Kidney (tissue), 14 donors: ENCODE results near the gene RPS27A. TPM values are rescaled to one million over a fixed set of nuclear protein-coding genes. Genes with fewer than 3 reads are reported as not detected.

ENCODE experiments used
- DNase-seq, 5 donors: peaks; one replicate each; pipeline ENCODE4 v3.0.0-alpha.2; 2013 to 2020
- FAIRE-seq: peaks from 2 replicates; lab custom pipeline; 2012; peaks lifted over from hg19 to GRCh38; lab: Jason Lieb, UNC
- H3K27ac ChIP-seq, 2 donors: one replicate each; pipeline ENCODE4 v1.7.0; 2013; ENCODE audit warnings: low read depth in 2 of 2, low read length in 2 of 2, inconsistent platforms in 1 of 2
- H3K27me3 ChIP-seq: one replicate; pipeline ENCODE4 v1.7.1; 2013; ENCODE audit warnings: low read length, inconsistent platforms; ENCODE audit not compliant: control insufficient read depth, insufficient read depth
- H3K36me3 ChIP-seq, 3 donors: one replicate each; pipeline versions ENCODE4 v1.7.0 to v1.7.1; 2013; ENCODE audit warnings: low read length in 3 of 3, control low read depth in 1 of 3, inconsistent platforms in 1 of 3; ENCODE audit not compliant: insufficient read depth in 3 of 3, control insufficient read depth in 2 of 3
- H3K4me1 ChIP-seq, 3 donors: one replicate each; pipeline versions ENCODE4 v1.7.0 to v1.7.1; 2013; ENCODE audit warnings: low read length in 3 of 3, inconsistent platforms in 1 of 3, low read depth in 1 of 3; ENCODE audit not compliant: control insufficient read depth in 2 of 3, insufficient read depth in 2 of 3
- H3K4me3 ChIP-seq, 3 donors: one replicate each; pipeline versions ENCODE4 v1.7.0 to v1.8.1; 2013; ENCODE audit warnings: low read length in 3 of 3, control low read depth in 1 of 3, inconsistent platforms in 1 of 3
- H3K9ac ChIP-seq, 3 donors: one replicate each; pipeline versions ENCODE4 v1.7.0 to v1.7.1; 2013; ENCODE audit warnings: low read length in 3 of 3, control low read depth in 1 of 3, inconsistent platforms in 1 of 3
- H3K9me3 ChIP-seq, 3 donors: one replicate each; pipeline versions ENCODE4 v1.7.0 to v1.7.1; 2013; ENCODE audit warnings: low read length in 3 of 3, control low read depth in 1 of 3, inconsistent platforms in 1 of 3; ENCODE audit not compliant: control insufficient read depth in 2 of 3, insufficient read depth in 1 of 3
- CTCF ChIP-seq: IDR thresholded peaks from 3 replicates; pipeline ENCODE4 v1.5.1; 2012; ENCODE audit warnings: mild to moderate bottlenecking, moderate library complexity, borderline replicate concordance; ENCODE audit not compliant: insufficient read depth; ENCODE audit errors: extremely low read depth
- intact Hi-C: fragments of 100-400 bp; cut with DNase I; formaldehyde crosslinking; loops from one replicate; pipeline ENCODE4 v1.11.1; 2022
- polyA plus RNA-seq: library from polyadenylated mRNA; stranded (reverse); fragments of 350-450 nt; fragmentation: Illumina TruSeq; extraction: RNeasy Lipid Tissue Mini Kit (QIAGEN cat#74804); gene quantifications from one replicate; pipeline ENCODE4 v1.2.3, GENCODE V29; 2014; ENCODE audit warnings: low read depth, low replicate concordance; ENCODE audit not compliant: insufficient read depth
- total RNA-seq: library from RNA; stranded (reverse); fragmentation: NEBNext Ultra II Directional; extraction: Animal tissue kit (Norgen Biotek cat#: 25700); gene quantifications from one replicate; pipeline ENCODE4 v1.2.1, GENCODE V29; 2021
- donor health status: control.
- donor health status: control.
- donor health status: control.
- donor health status: control.
- donor health status: control.
- donor health status: DM: yes; HTN: yes; CAD: no.
- donor health status: Normal renal cell carcinoma (clear cell type).

Gene RPS27A
- total and polyA plus RNA-seq, 2 donors from 2014 or later: 896 to 1,835 TPM

DNA sequence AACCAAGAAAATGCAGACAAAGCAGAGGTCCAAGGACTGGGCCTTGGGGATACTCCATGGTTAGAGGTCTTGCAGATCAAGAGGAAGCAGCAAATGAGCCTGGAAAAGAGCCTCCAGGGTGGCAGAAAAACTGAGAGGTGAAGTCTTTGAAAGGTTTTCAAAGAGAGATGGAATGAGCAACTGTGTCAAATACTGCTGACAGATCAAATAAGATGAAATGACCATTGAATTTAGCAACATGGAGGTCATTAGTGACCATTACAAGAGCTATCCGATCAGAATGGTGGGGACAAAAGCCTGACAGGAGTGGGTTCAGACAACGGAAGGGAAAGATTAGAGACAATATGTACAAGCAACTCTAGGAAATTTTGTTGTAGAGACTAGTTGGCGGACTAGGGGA is 1.9 kb upstream of the RPS27A start:
- Histone ChIP-seq H3K9me3 (no peaks in the 10 kb centered on the region), H3K36me3 (peaks cover 4 to 14% (median 11%) of the 10 kb centered on the region in 3 donors), H3K4me1 (peaks cover 0 to 8% (median 2%) of the 10 kb centered on the region in 3 donors), H3K4me3 (no peak overlapping the region), H3K27ac (no peak overlapping the region), H3K27me3 (no peaks in the 10 kb centered on the region), H3K9ac (no peak overlapping the region)
- FAIRE-seq: no peak
- intact Hi-C loops: no loop called here
- DNase-seq: no peak
- no peak for TF ChIP-seq CTCF

DNA sequence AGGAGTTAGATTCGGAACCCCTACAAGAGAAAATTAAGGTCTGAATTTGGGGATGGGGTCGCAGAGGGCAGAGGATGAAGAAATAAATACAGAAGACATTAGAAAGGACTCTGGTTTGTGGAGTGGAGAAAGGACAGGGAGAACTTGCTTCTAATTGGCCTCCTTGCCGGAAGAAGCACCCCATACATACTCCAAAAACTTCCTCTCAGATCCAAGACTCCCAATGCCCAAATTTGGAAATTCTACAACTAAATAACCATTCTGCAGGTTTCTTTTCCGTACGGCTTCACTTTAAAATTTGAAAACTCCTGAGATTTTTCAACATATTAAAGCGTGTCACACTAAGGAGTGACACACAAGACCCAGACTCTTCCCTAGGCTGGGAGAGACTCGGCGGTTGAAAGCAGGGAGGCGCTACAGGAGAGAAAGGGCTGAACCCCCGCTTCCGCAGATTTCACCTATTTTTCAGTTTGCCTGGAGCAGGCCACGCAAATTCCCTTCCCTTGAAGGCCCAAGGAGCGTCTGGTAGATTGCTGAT is 873 bp upstream of the RPS27A start:
- FAIRE-seq: no peak

DNA sequence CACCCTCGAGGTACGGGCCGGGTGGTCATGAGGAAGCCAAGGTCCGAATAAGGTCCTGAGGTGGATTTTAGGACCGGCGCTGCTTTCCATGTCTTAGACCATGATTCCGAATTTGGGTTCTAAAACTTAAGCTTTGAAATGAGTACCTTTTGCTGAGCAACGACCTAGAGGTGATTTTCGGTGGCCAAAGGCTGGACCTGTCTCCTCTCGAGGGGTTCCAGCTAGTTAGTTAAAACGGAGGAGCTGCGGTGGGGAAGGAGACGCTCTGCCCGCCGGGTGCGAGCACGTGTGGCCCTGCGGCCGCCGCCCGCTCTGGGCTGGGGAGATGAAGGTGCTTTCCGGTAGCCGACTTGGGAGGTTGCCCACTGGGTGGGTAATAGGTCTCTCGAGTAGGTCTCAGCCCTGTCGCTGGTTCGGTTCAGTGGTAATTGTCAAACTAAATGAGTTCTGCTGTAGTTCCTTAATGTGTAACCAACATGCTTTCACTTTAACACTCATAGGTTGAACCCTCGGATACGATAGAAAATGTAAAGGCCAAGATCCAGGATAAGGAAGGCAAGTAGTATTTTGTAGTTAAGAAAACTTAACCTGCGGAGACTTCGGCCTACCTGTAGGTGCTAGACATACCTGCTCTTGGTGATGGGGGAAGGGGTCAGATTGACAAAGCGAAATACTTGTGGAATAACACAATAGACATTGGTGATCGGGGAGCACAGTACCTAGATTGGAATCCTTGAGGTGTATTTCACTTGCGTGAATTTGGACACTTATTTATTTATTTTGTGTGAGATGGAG is 572 bp downstream of the RPS27A start:
- H3K9ac ChIP-seq: peak overlapping the region; percentile 81 to 98 (median 88)
- H3K27ac ChIP-seq: peak overlapping the region; percentile 97 to 99
- intact Hi-C loops: no loop called here
- no peaks in the 10 kb centered on the region for H3K27me3 ChIP-seq
- FAIRE-seq (no peak), DNase-seq (peak in 4 of 5 donors; percentile 26 to 79 (median 61))
- peak overlapping the region; percentile 91 to 97 (median 92) for H3K4me3 ChIP-seq
- H3K9me3 ChIP-seq: no peaks in the 10 kb centered on the region
- TF ChIP-seq CTCF: no peak
- peaks cover 7 to 32% (median 19%) of the 10 kb centered on the region in 3 donors for H3K36me3 ChIP-seq
- peaks cover 0 to 8% (median 2%) of the 10 kb centered on the region in 3 donors for H3K4me1 ChIP-seq

More for the DNA sequence above, 873 bp upstream of the RPS27A start:
- no peak for TF ChIP-seq CTCF
- H3K9me3 ChIP-seq: no peaks in the 10 kb centered on the region
- intact Hi-C loops: no loop called here
- H3K27ac ChIP-seq: peak overlapping the region; percentile 97 to 99
- peak overlapping the region; percentile 81 to 98 (median 88) for H3K9ac ChIP-seq
- H3K4me3 ChIP-seq: peak overlapping the region; percentile 91 to 97 (median 92)
- peaks cover 0 to 8% (median 2%) of the 10 kb centered on the region in 3 donors for H3K4me1 ChIP-seq
- peaks cover 7 to 25% (median 16%) of the 10 kb centered on the region in 3 donors for H3K36me3 ChIP-seq
- no peak for DNase-seq
- H3K27me3 ChIP-seq: no peaks in the 10 kb centered on the region
